Stimulated activated CD4-positive, alpha-beta T cell treated with anti-CD3 and anti-CD28 coated beads, Interleukin-1b, Interleukin-23, amount 100 ng/mL, for 1 hour (primary cell): ENCODE data around the gene ZNF460.
A peak's percentile ranks its signal among the peaks of the same experiment; 100 is the strongest.

ENCODE experiments used
- DNase-seq, 2 donors: peaks; one replicate each; pipeline ENCODE4 v3.0.0-alpha.2; 2020; ENCODE audit warnings: low read depth in 2 of 2

ZNF460 gene

DNA sequence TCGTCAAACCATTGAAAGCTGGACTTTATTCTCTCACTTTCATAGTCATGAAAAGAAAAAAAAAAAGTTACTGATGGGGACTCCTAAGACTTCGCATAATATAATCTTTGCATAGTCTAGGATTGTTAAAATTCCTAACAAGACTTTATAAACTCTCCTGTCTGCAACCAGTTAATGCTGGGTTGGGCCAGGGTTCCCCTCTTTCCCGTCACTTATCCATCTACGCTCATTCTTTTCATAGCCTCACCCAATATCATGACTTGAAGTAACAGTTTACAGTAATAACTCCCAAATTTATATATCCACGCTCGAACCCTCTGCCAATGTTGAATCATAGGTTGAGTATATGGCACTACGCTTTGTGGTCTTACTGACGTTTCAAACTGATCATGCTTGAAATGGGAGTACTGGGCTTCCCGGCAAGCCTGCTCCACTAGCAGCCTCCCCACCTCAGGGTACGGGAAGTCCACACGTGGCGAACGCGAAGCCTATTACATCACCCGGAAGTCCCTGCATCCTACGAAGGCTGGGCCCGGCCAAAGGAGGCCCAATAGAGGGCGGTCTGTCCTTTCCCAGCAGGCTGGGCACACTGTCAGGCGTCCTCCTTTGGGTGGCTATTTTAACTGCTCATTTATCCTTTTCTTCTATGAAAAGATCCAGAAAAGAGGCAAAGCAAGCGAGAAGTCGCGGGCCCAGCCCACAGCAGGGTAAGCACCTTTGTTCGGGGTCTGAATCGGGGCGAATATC is 694 bp upstream of the ZNF460 start:
- DNase-seq, result peak; percentile 47 to 55

DNA sequence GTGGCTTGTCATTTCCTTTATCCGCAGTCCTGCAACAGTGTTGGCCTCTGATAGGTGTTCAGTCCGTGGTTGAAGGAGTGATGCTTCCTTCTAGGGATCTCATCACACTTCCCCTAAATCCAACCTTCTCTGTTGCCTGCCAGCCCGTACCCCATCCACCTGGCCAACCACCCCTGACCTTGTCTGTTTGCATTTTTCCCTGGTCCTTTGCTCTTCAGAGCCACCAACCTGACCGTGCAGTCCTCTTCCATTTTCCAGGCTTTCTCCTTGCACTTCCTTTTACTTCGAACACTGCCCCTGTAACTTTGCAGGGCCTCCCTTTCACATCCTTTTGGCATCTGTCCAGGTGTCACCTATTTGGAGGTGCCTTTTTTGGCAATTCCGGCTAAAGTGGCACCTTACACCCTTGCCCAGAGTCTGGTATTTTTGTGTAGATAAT is 696 bp downstream of the ZNF460 start:
- DNase-seq, result no peak

DNA sequence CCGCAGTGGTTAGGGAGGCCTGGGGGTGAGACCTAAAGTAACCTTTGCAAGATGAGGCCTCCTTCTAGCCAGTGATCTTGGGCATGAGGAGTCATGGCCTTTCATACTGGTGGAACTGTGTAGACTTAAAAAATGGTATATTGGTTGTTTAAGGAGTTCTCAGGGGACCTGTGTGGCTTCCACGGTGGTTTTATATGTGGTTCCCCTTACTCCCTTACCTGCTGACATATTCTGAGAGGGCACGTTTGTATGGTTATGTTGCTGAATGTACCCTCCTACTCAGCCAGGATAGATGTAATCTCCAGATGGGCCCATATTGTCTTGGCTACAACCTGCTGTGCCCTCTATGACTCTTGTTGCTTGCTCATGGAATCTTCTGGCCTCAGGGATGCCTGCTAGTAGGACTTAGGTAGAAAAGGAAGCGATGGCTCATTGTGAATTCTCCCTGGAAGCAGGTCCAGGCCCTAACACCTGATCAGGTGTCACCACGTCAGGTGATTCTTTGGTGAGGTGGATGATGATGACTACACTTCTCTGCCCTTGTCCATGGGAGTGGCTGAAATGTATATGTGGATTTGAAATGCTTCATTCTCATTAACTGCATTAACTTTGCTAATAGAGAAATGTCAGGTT is 1.8 kb downstream of the ZNF460 start:
- DNase-seq, result no peak

DNA sequence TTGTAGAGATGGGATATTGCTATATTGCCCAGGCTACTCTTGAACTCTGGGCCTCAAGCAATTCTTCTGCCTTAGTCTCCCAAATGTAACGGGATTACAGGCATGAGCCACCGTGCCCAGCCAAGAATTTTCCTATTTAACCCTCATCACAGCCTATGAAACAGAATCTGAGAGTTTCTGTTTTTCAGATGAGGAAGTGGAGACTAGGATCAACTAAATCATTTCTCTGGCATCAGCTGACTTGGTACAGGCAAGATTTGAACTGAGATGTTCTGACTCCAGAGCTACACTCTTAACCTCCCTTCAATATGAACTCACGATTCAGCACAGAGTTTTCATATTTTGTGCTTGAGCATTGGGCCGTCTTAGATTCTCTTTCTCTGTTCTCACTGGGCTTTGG is 8.1 kb downstream of the ZNF460 start:
- DNase-seq, result no peak

DNA sequence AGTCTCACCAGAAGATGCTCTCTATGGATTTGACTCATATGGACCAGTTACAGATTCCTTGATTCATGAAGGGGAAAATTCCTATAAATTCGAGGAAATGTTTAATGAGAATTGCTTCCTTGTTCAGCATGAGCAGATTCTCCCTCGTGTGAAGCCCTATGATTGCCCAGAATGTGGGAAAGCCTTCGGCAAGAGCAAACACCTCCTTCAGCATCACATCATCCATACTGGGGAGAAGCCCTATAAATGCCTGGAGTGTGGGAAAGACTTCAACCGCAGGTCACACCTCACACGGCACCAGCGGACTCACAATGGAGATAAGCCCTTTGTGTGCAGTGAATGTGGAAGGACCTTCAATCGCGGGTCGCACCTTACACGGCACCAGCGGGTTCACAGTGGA is 10.7 kb downstream of the ZNF460 start:
- DNase-seq, result no peak

DNA sequence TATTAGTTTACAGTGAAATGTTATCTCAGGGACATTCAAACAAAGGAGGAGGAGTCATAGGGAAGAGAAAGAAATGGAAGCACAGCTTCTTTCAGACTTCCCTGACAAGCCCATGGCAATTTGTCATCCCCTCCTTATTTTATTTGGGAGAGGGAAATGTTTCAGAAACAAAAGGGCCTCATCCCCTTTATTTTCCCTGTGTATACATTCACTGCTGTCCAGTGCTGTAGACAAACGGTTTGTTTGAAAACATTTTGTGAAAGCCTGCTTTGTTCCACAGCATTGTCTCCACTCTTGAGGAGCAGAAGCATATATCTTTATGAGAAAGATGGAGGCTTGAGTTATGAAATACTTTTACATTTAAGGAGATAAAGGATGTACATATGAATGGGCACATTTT is 12.3 kb downstream of the ZNF460 start:
- DNase-seq, result no peak

DNA sequence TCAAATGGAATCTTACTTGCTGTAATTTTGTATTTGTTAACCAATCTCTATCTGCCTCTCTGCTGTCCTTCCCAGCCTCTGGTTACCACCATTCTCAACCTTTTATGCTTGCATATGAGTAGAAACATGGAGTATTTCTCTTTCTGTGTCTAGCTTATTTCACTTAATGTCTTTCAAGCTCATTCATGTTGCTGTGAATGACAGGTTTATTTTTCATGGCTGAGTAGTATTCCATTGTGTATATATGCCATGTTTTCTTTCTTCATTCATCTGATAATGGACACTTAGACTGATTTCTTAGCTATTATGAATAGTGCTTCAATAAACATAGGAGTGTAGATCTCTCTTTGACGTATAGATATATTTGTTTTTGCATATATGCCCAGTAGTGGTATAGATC is 13.4 kb downstream of the ZNF460 start:
- DNase-seq, result no peak

DNA sequence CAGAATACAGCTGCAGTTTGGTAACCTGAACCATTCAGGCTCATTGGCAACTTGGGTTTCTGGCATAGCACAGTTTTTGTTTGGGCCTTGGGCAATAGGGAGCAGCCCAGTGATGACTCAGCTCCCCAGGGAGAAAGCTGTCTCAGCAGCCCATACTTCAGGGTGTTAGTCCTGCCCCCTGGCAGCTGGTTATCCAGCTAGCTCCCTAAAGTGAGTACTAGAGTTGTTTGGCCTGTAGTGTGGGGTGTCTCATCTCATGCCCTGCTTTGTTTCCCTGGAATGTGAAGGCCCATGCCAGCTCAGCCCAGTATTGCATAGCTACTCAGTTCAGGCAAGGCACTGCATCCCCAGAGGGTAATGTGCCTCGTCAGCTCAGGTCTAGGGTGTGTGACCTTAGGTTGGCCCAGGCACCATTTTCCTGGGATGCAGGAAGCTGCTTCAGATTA is 21.8 kb downstream of the ZNF460 start:
- DNase-seq, result no peak

DNA sequence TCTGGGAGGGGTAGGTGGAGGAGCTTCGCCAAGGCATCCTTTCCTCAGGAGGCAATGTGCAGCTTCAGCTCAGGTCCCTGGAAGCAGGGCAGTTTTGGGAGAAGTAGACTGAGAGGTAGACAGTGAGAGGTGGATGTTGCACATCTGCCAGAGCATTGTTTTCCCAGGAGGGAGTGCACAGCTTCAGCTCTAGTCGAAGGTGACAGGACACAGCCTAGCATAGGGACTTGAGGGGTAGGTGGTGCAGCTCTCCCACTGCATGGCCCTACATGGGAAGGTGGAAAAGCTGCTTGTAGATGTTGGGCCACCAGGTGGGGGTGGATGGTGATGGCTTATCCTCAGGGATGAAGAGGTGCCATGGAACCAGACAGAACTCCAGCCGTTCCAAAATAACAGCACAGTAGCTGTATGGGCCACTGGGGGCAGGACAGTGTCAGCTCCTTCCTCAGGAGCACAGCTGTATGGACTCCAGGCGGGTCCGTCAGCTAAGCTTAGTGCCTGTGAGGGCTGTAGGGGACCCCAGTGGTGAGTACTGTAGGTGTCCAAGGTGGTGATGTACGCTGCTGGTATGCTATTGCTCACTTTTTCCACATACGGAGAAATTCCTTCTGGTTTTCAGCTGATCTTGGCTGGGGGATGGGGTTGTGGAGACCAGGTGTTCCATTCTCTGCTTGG is 22.6 kb downstream of the ZNF460 start:
- no peak for DNase-seq

DNA sequence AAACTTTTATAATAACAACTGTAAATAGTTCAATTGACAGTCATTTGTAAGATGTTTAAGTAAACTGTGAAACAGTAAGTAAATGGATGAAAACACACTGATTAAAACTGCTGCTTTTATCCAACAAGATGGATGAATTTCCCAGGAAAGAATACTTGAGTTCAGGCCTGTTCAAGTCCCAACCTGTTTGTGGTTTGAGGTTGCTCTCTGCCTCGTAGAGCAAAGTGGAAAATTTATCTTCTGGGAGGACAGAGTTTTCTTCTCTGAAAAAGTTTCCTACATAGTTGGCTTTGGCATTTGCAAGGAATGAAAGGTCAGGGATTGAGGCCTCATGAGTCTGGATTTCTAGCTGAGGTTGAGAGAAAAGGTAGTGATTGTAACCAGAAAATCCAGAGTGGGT is 24.8 kb downstream of the ZNF460 start:
- DNase-seq, result no peak

DNA sequence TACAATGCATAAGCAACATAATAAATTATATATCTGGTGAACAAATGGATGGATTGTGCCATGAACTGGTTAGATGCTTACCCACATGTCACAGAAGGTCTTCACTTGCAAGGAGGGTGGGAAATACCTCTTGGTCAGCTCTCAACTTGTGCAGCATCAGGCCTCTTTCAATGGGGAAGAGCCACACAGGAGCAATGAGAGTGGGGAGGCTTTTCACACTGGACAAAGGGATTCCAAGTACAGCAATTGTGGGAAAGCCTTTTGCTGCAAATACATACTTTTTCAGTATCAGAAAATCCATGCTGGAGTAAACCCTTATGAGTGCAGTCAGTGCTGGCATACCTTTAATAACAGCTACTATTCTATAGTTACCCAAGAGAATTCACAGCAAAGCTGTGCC is 28.2 kb downstream of the ZNF460 start:
- DNase-seq, result no peak

DNA sequence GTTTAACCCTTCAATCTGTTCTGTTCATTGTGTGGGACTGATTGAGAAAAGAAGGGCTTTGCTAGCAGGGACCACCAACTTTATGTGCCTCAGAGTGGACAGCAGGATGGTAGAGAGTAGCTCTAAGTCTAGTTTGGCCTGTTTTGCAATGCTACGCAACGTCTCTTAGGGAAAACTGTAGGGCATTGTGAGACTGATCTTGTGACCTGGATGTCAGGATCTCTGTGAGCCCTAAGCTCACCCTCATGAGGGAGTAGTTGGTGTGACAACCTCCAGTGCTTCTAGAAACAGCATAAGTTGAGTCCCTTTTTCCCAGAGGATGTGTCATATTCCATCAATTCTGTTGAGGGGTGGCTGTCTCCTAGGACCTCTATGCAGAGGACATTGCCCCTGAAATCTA is 30.5 kb downstream of the ZNF460 start:
- no peak for DNase-seq

DNA sequence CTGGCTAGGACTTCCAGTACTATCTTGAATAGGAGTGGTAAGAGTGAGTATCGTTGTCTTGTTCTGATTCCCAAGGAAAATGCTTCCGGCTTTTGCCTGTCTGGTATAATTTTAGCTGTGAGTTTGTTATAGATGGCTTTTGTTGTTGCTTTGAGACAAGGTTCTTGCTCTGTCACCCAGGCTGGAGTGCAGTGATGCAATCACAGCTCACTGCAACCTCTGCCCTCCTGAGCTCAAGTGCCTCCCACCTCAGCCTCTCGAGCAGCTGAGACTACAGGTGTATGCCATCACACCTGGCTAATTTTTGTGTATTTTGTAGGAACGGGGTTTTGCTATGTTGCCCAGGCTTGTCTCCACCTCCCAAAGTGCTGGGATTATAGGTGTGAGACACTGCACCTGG is 33.9 kb downstream of the ZNF460 start:
- no peak for DNase-seq

DNA sequence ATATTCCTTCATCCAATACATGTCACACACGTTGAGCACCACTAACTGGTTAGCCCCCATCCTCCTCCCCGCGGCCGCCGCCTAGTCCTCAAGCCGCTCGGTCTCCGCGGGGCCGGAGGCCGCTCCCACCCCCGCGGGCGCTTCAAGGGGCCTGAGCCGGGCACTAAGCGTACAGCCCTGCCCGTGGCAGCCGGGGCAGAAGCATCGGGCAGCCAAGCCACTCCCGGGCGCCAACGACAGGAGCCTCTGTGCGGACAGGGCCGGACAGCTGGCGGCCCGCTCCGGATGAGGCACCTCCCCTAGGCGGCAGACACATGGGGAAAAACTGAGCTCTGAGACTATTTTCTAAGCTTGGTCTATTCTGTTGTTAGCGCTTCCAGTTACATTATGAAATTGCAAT is 37.2 kb downstream of the ZNF460 start:
- no peak for DNase-seq

DNA sequence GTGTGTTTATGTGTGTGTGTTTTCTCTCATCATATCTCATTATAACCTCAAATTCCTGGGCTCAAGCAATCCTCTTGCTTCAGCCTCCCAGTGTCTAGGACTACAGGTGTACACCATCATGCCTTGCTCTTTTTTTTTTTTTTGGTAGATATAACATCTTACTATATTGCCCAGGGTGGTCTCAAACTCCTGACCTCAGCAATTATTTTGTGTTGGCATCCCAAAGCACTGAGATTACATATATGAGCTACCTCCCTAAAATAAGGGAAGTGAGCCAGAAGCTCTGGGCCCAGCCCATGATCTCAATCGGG is 39.5 kb downstream of the ZNF460 start:
- DNase-seq, result no peak

DNA sequence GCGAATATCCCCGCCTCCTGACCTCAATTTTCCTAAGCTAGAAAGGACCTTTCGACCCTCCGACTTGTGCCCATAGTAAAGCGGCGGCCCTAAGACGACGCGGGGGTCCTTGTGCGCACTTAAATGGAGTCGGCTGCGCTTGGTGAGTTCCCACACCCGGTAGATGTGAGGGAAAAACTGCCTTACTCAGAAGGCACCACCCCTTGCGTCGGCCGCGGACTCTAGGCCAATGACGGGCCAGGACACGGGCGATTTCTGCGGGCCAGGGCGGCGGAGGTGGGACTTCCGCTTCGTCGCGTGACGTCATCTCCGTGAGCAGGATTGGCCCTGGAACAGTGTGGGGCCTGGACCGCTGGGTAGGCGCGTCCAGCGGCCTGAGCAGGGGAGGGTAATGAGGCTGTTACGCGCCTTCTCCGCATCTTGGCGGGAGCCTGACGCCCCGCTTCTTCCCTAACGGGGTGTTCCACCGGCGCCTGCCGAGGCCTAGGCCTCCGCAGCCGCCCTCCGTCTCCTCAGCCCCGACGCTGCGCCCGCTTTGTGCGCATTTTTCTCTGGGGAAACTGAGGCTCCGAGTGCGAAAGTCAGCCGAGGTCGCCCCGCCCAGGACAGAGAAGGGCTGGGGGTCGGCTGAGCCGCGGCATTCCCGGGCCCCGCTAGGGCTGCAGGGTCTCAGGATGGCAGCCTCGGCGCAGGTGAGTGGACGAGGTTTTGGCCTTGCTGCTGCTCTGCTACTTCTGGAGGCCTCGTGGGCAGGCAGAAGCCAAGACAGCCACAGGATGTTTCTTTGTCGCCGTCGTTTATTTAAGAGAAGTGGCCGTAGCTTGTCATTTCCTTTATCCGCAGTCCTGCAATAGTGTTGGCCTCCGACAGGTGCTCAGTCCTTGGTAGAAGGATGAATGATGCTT is 40.1 kb downstream of the ZNF460 start, which contains the start of gene ZNF543:
TSS of gene ZNF543 (plus strand) at position 293 of the 905 bp plus-strand sequence. CDS start at position 675, 382 bp downstream.
- DNase-seq, result peak; percentile 79 to 81

DNA sequence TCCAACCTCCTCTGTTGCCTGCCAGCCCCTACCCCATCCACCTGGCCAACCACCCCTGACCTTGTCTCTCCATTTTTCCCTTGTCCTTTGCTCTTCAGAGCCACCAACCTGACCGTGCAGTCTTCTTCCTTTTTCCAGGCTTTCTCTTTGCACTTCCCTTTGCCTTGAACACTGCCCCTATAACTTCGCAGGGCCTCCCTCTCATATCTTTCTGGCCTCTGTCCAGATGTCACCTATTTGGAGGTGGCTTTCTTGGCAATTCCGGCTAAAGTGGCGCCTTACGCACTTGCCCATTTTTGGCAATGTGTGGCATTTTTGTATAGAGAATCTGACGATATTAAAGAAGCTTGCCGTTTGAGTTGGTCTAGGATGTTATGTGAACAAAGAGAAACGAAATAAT is 40.8 kb downstream of the ZNF460 start:
- DNase-seq, result no peak

DNA sequence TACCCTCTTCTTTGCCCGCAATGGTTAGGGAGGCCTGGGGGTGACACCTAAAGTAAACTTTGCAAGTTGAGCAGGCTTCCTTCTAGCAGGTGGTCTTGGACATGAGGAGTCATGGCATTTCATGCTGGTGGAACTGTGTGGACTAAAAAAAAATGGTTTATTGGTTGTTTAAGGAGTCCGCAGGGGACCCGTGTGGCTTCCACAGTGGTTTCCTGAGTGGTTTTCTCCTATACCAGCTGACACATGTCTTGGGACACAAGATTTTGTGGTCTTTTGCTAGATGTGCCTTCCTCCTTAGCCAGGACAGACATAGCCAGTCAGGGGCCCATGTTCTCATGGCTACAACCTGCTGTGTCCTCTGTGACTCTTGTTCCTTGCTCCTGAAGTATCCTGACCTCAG is 41.5 kb downstream of the ZNF460 start:
- no peak for DNase-seq

DNA sequence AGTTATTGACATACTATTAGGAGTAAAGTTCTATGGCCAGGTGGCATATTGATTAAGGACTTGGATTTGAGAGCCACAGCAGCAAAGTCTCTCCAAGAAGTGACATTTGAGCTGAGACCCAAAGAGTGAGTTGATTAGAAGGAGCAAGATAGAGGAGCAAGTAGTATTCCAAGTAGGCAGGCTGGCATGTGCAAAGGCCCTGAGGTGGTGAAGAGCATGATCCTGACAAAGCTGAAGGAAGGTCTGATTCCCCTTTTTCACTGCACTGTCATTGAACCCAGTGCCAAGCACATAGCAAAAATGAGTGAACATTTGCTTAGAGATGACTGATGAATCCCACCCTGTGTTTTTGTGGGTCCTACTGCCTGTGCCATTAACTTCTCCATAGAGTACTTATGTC is 44.7 kb downstream of the ZNF460 start:
- no peak for DNase-seq

DNA sequence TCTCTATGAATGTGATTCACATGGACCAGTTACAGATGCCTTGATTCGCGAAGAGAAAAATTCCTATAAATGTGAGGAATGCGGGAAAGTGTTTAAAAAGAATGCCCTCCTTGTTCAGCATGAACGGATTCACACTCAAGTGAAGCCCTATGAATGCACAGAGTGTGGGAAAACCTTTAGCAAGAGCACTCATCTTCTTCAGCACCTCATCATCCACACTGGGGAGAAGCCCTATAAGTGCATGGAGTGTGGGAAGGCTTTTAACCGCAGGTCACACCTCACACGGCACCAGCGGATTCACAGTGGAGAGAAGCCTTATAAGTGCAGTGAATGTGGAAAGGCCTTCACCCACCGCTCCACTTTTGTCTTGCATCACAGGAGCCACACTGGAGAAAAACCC is 47.7 kb downstream of the ZNF460 start:
- no peak for DNase-seq

DNA sequence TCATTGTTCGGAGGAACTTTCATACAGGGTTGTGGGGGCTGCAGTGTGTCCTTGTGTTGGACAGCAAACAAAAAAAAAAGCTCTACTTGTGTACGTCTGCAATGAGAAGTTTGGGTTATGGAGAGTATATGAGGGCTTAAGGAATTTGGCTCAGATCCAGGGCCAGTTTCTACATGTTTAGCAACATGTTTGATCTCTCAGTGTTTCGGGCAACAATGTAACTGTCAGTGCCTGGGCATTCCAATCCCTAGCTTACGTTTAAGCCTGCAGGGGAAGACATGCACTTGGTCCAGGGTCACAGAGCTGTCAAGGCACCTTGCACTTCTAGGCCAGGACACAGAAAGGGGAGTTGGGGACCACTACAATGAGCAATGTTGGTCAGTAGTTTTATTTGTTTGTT is 53.9 kb downstream of the ZNF460 start:
- DNase-seq, result no peak

DNA sequence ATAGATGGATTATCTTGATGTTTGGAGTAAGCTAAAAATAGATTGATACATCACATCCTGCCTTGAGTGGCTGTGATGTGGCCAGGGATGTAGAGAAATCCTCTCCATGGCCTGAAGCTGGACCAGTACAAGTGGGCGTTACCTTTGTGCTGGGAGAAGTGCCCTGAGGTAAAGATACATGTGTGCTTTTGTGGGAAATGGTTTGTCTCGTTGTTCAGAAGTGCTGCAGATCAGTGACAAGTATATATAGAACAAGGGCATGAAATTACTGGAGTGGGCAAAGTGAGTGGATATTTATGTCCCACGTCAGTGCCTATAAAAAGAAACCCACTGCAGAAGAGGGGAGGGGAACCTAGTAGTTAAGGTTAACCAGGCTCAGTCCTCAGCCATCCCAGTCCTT is 58.6 kb downstream of the ZNF460 start:
- no peak for DNase-seq
